C4-2B (cell line): ENCODE results near the gene MYBPC2.

ENCODE experiments used
- H3K27ac ChIP-seq: fragments of 450-650 bp; 2 replicates; pipeline ENCODE4 v1.5.1; 2017
- CTCF ChIP-seq: fragments of 450-650 bp; conservative IDR thresholded peaks from 2 replicates; pipeline ENCODE4 v1.5.1; 2017; ENCODE audit warnings: mild to moderate bottlenecking
- ZFX ChIP-seq: fragments of 450-650 bp; IDR thresholded peaks from 2 replicates; pipeline ENCODE4 v1.6.1; 2017

Gene MYBPC2

GRCh38 chr19:50488389-50489194 lies 55.9 kb downstream of the MYBPC2 start:
- TF ChIP-seq ZFX (no peak), CTCF (no peak)
- H3K27ac ChIP-seq: no peak overlapping the region

GRCh38 chr19:50489461-50490011 lies 56.8 kb downstream of the MYBPC2 start:
- no peak for TF ChIP-seq ZFX
- TF ChIP-seq CTCF: no peak

GRCh38 chr19:50490411-50490811 lies 57.7 kb downstream of the MYBPC2 start:
- TF ChIP-seq CTCF: no peak
- no peak for TF ChIP-seq ZFX
- H3K27ac ChIP-seq: no peak overlapping the region

More at GRCh38 chr19:50489461-50490011, 56.8 kb downstream of the MYBPC2 start:
- H3K27ac ChIP-seq: no peak overlapping the region

- TF ChIP-seq CTCF (no peak), ZFX (no peak)
- H3K27ac ChIP-seq: no peak overlapping the region
Observed at GRCh38 chr19:50490991-50491472, 58.3 kb downstream of the MYBPC2 start.

GRCh38 chr19:50492303-50493052 lies 59.8 kb downstream of the MYBPC2 start:
- no peak overlapping the region for H3K27ac ChIP-seq
- TF ChIP-seq CTCF (no peak), ZFX (no peak)

- no peak overlapping the region for H3K27ac ChIP-seq
- no peak for TF ChIP-seq ZFX
- no peak for TF ChIP-seq CTCF
Observed at GRCh38 chr19:50493171-50493570, 60.5 kb downstream of the MYBPC2 start.
